Right atrium auricular region (tissue), 2 donors: Measurements from ENCODE around the gene DMAC2. TPM values are rescaled to one million over a fixed set of nuclear protein-coding genes. Genes with fewer than 3 reads are reported as not detected.
"Not testable (repeated sequence)": the region's sequence is repeated elsewhere in the genome, so short reads cannot be mapped to it uniquely, and the experiment has no call there.

Experiments used
- DNase-seq: peaks from one replicate; pipeline ENCODE4 v3.0.0-alpha.2; 2019; ENCODE audit warnings: low spot score
- H3K27ac ChIP-seq, 2 donors: fragments of 200-600 bp; sonication (generic); 1 replicate in 1 of 2; 2 replicates in 1 of 2; pipeline ENCODE4 v1.5.1; 2016 to 2019
- H3K27me3 ChIP-seq, 2 donors: fragments of 200-600 bp; sonication (generic); one replicate each; pipeline versions ENCODE4 v1.5.1 to v1.6.0; 2017 to 2019
- H3K36me3 ChIP-seq: fragments of 200-600 bp; sonication (generic); one replicate; pipeline ENCODE4 v1.5.1; 2016
- H3K4me1 ChIP-seq, 2 donors: fragments of 200-600 bp; sonication (generic); one replicate each; pipeline versions ENCODE4 v1.5.1 to v1.6.0; 2017 to 2019
- H3K4me3 ChIP-seq, 2 donors: fragments of 200-600 bp; sonication (generic); 1 replicate in 1 of 2; 2 replicates in 1 of 2; pipeline ENCODE4 v1.5.1; 2017 to 2019; ENCODE audit warnings: mild to moderate bottlenecking in 1 of 2, moderate library complexity in 1 of 2
- H3K9me3 ChIP-seq, 2 donors: fragments of 200-600 bp; sonication (generic); one replicate each; pipeline ENCODE4 v1.5.1; 2019
- total RNA-seq, 2 donors: library from RNA; depleted of rRNA; stranded (reverse); fragments of >200 nt; gene quantifications; one replicate each; pipeline ENCODE4 v1.1.0, GENCODE V29; 2016
- TF ChIP-seq, protein P1 (sequence below), 2 donors: fragments of 200-600 bp; sonication (generic); IDR thresholded peaks; one replicate each; pipeline ENCODE4 v1.5.1; 2019; ENCODE audit warnings: antibody characterized with exemption in 2 of 2

Gene DMAC2
- total RNA-seq, 2 donors from 2014 or later = 63.2 to 88.7 TPM

DNA sequence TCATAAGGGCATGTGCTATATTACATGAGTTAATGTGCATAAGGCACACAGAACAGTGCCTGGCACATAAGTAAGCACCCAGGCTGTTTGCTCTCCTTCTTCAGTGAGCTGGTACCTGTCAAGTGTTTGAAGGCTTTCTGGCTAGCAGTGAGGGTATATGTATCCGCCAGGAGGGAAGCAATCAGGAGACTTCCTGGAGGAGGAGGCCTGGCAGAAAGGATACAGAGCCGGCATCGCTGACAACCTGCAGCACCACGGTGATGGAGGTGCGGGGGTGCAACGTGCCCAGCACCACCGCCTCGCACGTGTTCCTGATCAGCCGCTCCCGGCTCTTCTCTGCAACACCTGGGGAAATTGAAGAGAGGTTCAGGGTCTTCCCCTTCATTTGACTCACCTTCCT, 48.1 kb downstream of the DMAC2 start:
- Histone ChIP-seq H3K9me3 (no peaks in the 10 kb centered on the region), H3K4me1 (peaks cover 0 to 3% of the 10 kb centered on the region in 2 donors), H3K36me3 (peaks cover 27% of the 10 kb centered on the region), H3K4me3 (no peak overlapping the region), H3K27ac (no peak overlapping the region), H3K27me3 (no peaks in the 10 kb centered on the region)
- DNase-seq = no peak
- TF ChIP-seq, protein P1, sequence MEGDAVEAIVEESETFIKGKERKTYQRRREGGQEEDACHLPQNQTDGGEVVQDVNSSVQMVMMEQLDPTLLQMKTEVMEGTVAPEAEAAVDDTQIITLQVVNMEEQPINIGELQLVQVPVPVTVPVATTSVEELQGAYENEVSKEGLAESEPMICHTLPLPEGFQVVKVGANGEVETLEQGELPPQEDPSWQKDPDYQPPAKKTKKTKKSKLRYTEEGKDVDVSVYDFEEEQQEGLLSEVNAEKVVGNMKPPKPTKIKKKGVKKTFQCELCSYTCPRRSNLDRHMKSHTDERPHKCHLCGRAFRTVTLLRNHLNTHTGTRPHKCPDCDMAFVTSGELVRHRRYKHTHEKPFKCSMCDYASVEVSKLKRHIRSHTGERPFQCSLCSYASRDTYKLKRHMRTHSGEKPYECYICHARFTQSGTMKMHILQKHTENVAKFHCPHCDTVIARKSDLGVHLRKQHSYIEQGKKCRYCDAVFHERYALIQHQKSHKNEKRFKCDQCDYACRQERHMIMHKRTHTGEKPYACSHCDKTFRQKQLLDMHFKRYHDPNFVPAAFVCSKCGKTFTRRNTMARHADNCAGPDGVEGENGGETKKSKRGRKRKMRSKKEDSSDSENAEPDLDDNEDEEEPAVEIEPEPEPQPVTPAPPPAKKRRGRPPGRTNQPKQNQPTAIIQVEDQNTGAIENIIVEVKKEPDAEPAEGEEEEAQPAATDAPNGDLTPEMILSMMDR (IDR thresholded peaks at IDR 0.05) = no peak

DNA sequence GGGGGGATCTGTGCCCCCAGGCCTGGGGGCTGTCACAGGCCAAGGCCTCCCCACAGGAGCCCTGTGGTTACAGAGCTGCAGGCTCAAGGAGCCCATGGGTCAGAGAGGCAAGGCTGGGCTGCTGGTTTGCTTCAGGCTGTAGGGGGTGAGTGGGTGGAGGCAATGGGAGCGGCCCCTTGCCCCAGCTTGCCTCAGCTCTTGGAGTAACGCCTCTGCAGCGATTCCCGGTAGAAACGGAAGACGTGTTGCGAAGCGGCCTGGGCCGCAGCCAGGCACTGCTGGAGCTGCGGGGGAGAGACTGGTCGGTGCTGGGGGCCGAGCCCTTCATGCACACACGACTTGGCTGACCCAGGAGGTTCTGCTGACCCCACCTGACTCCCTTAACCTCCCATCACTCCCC, 53.3 kb downstream of the DMAC2 start:
- DNase-seq = no peak
- Histone ChIP-seq H3K4me3 (no peak overlapping the region), H3K4me1 (no peaks in the 10 kb centered on the region), H3K9me3 (no peaks in the 10 kb centered on the region), H3K36me3 (peaks cover 23% of the 10 kb centered on the region), H3K27me3 (no peaks in the 10 kb centered on the region), H3K27ac (no peak overlapping the region)
- TF ChIP-seq, protein P1 (IDR thresholded peaks at IDR 0.05) = no peak

DNA sequence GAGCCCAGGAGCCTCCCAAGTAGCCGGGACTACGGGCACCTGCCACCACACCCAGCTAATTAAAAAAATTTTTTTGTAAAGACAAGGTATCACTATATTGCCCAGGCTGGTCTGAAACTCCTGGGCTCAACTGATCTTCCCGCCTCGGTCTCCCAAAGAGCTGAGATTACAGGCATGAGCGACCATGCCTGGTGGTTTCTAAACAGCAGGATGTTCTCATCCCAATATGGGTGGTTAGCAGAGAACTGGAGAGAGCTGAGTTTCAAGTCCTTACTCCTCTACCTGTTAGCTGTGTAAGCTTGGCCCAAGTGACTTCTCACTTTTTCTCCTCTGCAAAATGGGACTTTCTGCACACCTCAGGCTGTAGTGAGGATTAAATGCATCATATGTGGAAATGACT, 55.4 kb downstream of the DMAC2 start:
- H3K36me3 ChIP-seq = peaks cover 2% of the 10 kb centered on the region
- no peaks in the 10 kb centered on the region for H3K27me3 ChIP-seq
- no peak overlapping the region for H3K4me3 ChIP-seq
- TF ChIP-seq, protein P1 (IDR thresholded peaks at IDR 0.05) = no peak
- no peak overlapping the region for H3K27ac ChIP-seq
- DNase-seq = no peak
- no peaks in the 10 kb centered on the region for H3K4me1 ChIP-seq
- no peaks in the 10 kb centered on the region for H3K9me3 ChIP-seq

DNA sequence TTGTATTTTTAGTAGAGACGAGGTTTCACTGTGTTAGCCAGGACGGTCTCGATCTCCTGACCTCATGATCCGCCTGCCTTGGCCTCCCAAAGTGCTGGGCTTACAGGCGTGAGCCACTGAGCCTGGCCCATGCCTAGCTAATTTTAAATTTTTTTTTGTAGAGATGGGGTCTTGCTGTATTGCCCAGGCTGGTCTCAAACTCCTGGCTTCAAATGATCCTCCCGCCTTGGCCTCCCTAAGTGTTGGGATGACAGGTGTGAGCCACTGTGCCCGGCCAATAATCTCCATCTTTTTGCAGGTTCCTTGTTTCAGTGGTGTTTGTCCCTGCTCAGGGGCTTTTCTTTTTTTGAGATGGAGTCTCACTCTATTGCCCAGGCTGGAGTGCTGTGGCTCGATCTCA, 58.2 kb downstream of the DMAC2 start:
- H3K4me3 ChIP-seq, H3K9me3 ChIP-seq, H3K36me3 ChIP-seq, H3K4me1 ChIP-seq, H3K27me3 ChIP-seq, DNase-seq, H3K27ac ChIP-seq: not testable (repeated sequence)

Other genes with a start within 250 kb of the DMAC2 start
- gene CYP2S1, start 246.7 kb downstream of the DMAC2 start, total RNA-seq = 1 to 10 TPM in 1 of 2 donors, under 1 TPM in 1; 0.59 to 1.6 TPM
- gene AXL, start 220.7 kb downstream of the DMAC2 start, total RNA-seq = 10 to 100 TPM; 27.3 to 81.4 TPM
- 100 to 1,000 TPM in 1 of 2 donors, 10 to 100 TPM in 1; 88.8 to 109 TPM for gene HNRNPUL1, start 175.5 kb downstream of the DMAC2 start, total RNA-seq
- gene CCDC97, start 129.7 kb downstream of the DMAC2 start, total RNA-seq = 10 to 100 TPM in 1 of 2 donors, 1 to 10 TPM in 1; 8.1 to 16.2 TPM
- 10 to 100 TPM; 17.6 to 33.7 TPM for gene TGFB1, start 86.0 kb downstream of the DMAC2 start, total RNA-seq
- gene B9D2, start 75.8 kb downstream of the DMAC2 start, total RNA-seq = 1 to 10 TPM; 1.9 to 3.8 TPM
- gene TMEM91, start 63.4 kb downstream of the DMAC2 start, total RNA-seq = 1 to 10 TPM; 5.0 to 8.5 TPM
- 1 to 10 TPM; 8.5 to 9.0 TPM for gene EXOSC5, start 42.6 kb downstream of the DMAC2 start, total RNA-seq
- 10 to 100 TPM; 65.2 to 77.6 TPM for gene BCKDHA, start 42.1 kb downstream of the DMAC2 start, total RNA-seq
- 1 to 10 TPM; 1.9 to 4.5 TPM for gene B3GNT8, start 12.5 kb downstream of the DMAC2 start, total RNA-seq
- gene ERICH4, start 3.2 kb upstream of the DMAC2 start, total RNA-seq = not detected
- gene CEACAM21, start 136.3 kb upstream of the DMAC2 start, total RNA-seq = 1 to 10 TPM in 1 of 2 donors, not detected in 1; 1.3 TPM
- under 1 TPM in 1 of 2 donors, not detected in 1; 0.67 TPM for gene CEACAM4, start 187.2 kb upstream of the DMAC2 start, total RNA-seq
- gene CEACAM7, start 248.4 kb upstream of the DMAC2 start, total RNA-seq = not detected